Fibroblast of lung (primary cell): ENCODE data around the gene PTPN23. TPM values are rescaled to one million over a fixed set of nuclear protein-coding genes. Genes with fewer than 3 reads are reported as not detected.

Source experiments
- DNase-seq, 2 donors: peaks; one replicate each; pipeline versions ENCODE4 v3.0.0 to v3.0.0-alpha.2; 2010; ENCODE audit warnings: low read depth in 2 of 2
- H2AFZ ChIP-seq: 2 replicates; pipeline ENCODE4 v1.5.1; 2012; ENCODE audit warnings: low read length, control low read depth, inconsistent platforms
- H3K27ac ChIP-seq: 2 replicates; pipeline ENCODE4 v1.5.1; 2011; ENCODE audit warnings: low read length, control low read depth; ENCODE audit not compliant: insufficient read depth
- H3K27me3 ChIP-seq: 2 replicates; pipeline ENCODE4 v1.5.1; 2011; ENCODE audit warnings: mild to moderate bottlenecking, low read length; ENCODE audit not compliant: control insufficient read depth, insufficient read depth
- H3K36me3 ChIP-seq: 2 replicates; pipeline ENCODE4 v1.5.1; 2011; ENCODE audit warnings: low read length; ENCODE audit not compliant: control insufficient read depth, insufficient read depth
- H3K4me1 ChIP-seq: 2 replicates; pipeline ENCODE4 v1.5.1; 2011; ENCODE audit warnings: low read length; ENCODE audit not compliant: control insufficient read depth, insufficient read depth; ENCODE audit errors: extremely low read depth
- H3K4me2 ChIP-seq: 2 replicates; pipeline ENCODE4 v1.5.1; 2011; ENCODE audit warnings: low read length, control low read depth; ENCODE audit not compliant: insufficient read depth; ENCODE audit errors: extremely low read depth
- H3K4me3 ChIP-seq, 4 experiments: fragments of 200-600 bp in 1 of 4; sonication (generic) in 1 of 4; replicated peaks in 1 of 4; 2 replicates each; pipeline ENCODE4 v1.5.1; 2011 to 2016; ENCODE audit warnings: low read length in 4 of 4, low read depth in 3 of 4, mild to moderate bottlenecking in 3 of 4, control low read depth in 2 of 4, inconsistent platforms in 1 of 4, mixed read lengths in 1 of 4; ENCODE audit not compliant: insufficient read depth in 1 of 4; ENCODE audit errors: control extremely low read depth in 1 of 4
- H3K79me2 ChIP-seq: 2 replicates; pipeline ENCODE4 v1.5.1; 2012; ENCODE audit warnings: mild to moderate bottlenecking, low read length, inconsistent platforms; ENCODE audit not compliant: control insufficient read depth, insufficient read depth
- H3K9ac ChIP-seq: 2 replicates; pipeline ENCODE4 v1.5.1; 2011; ENCODE audit warnings: mild to moderate bottlenecking, low read length, control low read depth; ENCODE audit not compliant: insufficient read depth
- H3K9me3 ChIP-seq: 2 replicates; pipeline ENCODE4 v1.5.1; 2012; ENCODE audit warnings: low read depth, low read length; ENCODE audit not compliant: control insufficient read depth, insufficient read depth
- H4K20me1 ChIP-seq: 2 replicates; pipeline ENCODE4 v1.5.1; 2011; ENCODE audit warnings: low read length; ENCODE audit not compliant: control insufficient read depth, insufficient read depth; ENCODE audit errors: extremely low read depth
- CTCF ChIP-seq, 2 donors: IDR thresholded peaks in 1 of 2; conservative IDR thresholded peaks in 1 of 2; 1 replicate in 1 of 2; 2 replicates in 1 of 2; pipeline ENCODE4 v1.5.1; 2011 to 2012; ENCODE audit warnings: low read length in 2 of 2, control low read depth in 1 of 2, inconsistent platforms in 1 of 2, low read depth in 1 of 2, mild to moderate bottlenecking in 1 of 2
- EZH2 ChIP-seq: IDR thresholded peaks from 2 replicates; pipeline ENCODE4 v1.5.1; 2012; ENCODE audit warnings: low read length, control low read depth, mild to moderate bottlenecking; ENCODE audit errors: missing control alignments
- polyA plus RNA-seq, 2 donors: library from polyadenylated mRNA; depleted of rRNA in 1 of 2; stranded (reverse) in 1 of 2; unstranded in 1 of 2; fragments of >200 nt; gene quantifications; 2 replicates each; pipeline ENCODE4 v1.2.1, GENCODE V29; 2011 to 2012; ENCODE audit warnings: missing spikeins in 1 of 2
- total RNA-seq: library from RNA; depleted of rRNA; stranded (reverse); fragments of >200 nt; gene quantifications from 2 replicates; pipeline ENCODE4 v1.2.1, GENCODE V29; 2014

PTPN23 gene
- total and polyA plus RNA-seq, 2 donors (not counting 1 experiment from before 2014, with no cell fraction given) = 1.5 to 19.7 TPM

GRCh38 chr3:47441796-47442551, 61.2 kb downstream of the PTPN23 start:
- TF ChIP-seq CTCF (conservative IDR thresholded peaks at IDR 0.05 in 1 of 2, IDR thresholded peaks at IDR 0.05 in 1 of 2; ENCODE audit: low read depth in 1 of 2, low read length in 2 of 2) = no peak
- no peak for TF ChIP-seq EZH2
- H3K9ac ChIP-seq = no peak overlapping the region
- H3K27ac ChIP-seq = no peak overlapping the region
- H3K79me2 ChIP-seq = no peaks in the 10 kb centered on the region
- no peaks in the 10 kb centered on the region for H3K9me3 ChIP-seq
- H2AFZ ChIP-seq = no peak overlapping the region
- no peak for DNase-seq
- no peaks in the 10 kb centered on the region for H4K20me1 ChIP-seq
- H3K36me3 ChIP-seq = peaks cover 4% of the 10 kb centered on the region
- H3K4me2 ChIP-seq = no peak overlapping the region
- H3K4me1 ChIP-seq = peaks cover 4% of the 10 kb centered on the region
- H3K27me3 ChIP-seq = no peaks in the 10 kb centered on the region
- no peak overlapping the region for H3K4me3 ChIP-seq

- peak overlapping the region; percentile 36 for H3K27ac ChIP-seq
- H3K9me3 ChIP-seq = no peaks in the 10 kb centered on the region
- no peaks in the 10 kb centered on the region for H3K27me3 ChIP-seq
- no peak overlapping the region for H2AFZ ChIP-seq
- no peak overlapping the region for H3K9ac ChIP-seq
- H3K79me2 ChIP-seq = no peaks in the 10 kb centered on the region
- H3K4me2 ChIP-seq = peak overlapping the region; percentile 13
- H3K4me1 ChIP-seq = peaks cover 4% of the 10 kb centered on the region
- TF ChIP-seq EZH2 (no peak), CTCF (conservative IDR thresholded peaks at IDR 0.05 in 1 of 2, IDR thresholded peaks at IDR 0.05 in 1 of 2; ENCODE audit: low read depth in 1 of 2, low read length in 2 of 2) (no peak)
- DNase-seq = no peak
- no peak overlapping the region for H3K4me3 ChIP-seq
- H4K20me1 ChIP-seq = no peaks in the 10 kb centered on the region
- peaks cover 4% of the 10 kb centered on the region for H3K36me3 ChIP-seq
These were observed 62.8 kb downstream of the PTPN23 start for GRCh38 chr3:47443611-47443995.

DNA sequence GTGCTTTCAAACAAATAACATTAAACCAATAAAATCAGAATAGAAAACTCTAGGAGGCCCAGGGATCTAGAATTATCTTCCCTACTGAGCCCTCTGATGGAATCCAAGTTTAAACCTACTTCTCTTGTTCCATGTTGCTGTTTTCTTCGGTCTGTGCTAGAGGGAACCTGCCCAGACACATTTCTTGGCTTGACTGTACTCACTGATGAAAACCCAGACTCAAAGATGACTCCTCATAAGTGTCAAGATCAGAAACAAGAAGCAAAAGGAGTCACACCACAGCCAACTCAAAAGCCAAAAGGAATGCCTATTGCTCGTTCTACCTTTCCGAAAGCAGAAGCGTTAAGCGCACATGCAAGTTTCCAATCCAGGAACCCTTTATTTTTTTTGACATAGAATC, 63.3 kb downstream of the PTPN23 start:
- Histone ChIP-seq H4K20me1 (no peaks in the 10 kb centered on the region), H3K9ac (no peak overlapping the region), H3K4me2 (no peak overlapping the region), H3K9me3 (no peaks in the 10 kb centered on the region), H3K4me1 (peaks cover 4% of the 10 kb centered on the region), H3K27me3 (no peaks in the 10 kb centered on the region), H3K4me3 (no peak overlapping the region), H3K36me3 (peaks cover 4% of the 10 kb centered on the region), H2AFZ (no peak overlapping the region), H3K27ac (no peak overlapping the region), H3K79me2 (no peaks in the 10 kb centered on the region)
- peak in 1 of 2 donors; percentile 23 for DNase-seq
- TF ChIP-seq EZH2 (no peak), CTCF (conservative IDR thresholded peaks at IDR 0.05 in 1 of 2, IDR thresholded peaks at IDR 0.05 in 1 of 2; ENCODE audit: low read depth in 1 of 2, low read length in 2 of 2) (no peak)
